Ishikawa (cell line): ENCODE results near the gene CTNNA3.

Experiments used
- CEBPB ChIP-seq: IDR thresholded peaks from 2 replicates; pipeline ENCODE4 v1.6.1; 2012
- CREB1 ChIP-seq: IDR thresholded peaks from 2 replicates; pipeline ENCODE4 v1.6.1; 2012; ENCODE audit warnings: low read depth
- EGR1 ChIP-seq: IDR thresholded peaks from 2 replicates; pipeline ENCODE4 v1.6.1; 2012
- EP300 ChIP-seq: IDR thresholded peaks from 2 replicates; pipeline ENCODE4 v1.6.1; 2012; ENCODE audit warnings: borderline replicate concordance
- FOXM1 ChIP-seq: IDR thresholded peaks from 2 replicates; pipeline ENCODE4 v1.6.1; 2012; ENCODE audit warnings: low read depth, borderline replicate concordance
- NFIC ChIP-seq: IDR thresholded peaks from 2 replicates; pipeline ENCODE4 v1.6.1; 2012
- RAD21 ChIP-seq: IDR thresholded peaks from 2 replicates; pipeline ENCODE4 v1.6.1; 2012; ENCODE audit warnings: low read depth
- REST ChIP-seq: IDR thresholded peaks from 2 replicates; pipeline ENCODE4 v1.6.1; 2012; ENCODE audit warnings: low read depth, mild to moderate bottlenecking
- TAF1 ChIP-seq: IDR thresholded peaks from 2 replicates; pipeline ENCODE4 v1.6.1; 2012; ENCODE audit warnings: low read depth, mild to moderate bottlenecking
- TCF12 ChIP-seq: IDR thresholded peaks from 2 replicates; pipeline ENCODE4 v1.6.1; 2012; ENCODE audit warnings: low read depth
- TEAD4 ChIP-seq: IDR thresholded peaks from 2 replicates; pipeline ENCODE4 v1.6.1; 2012
- YY1 ChIP-seq: IDR thresholded peaks from 2 replicates; pipeline ENCODE4 v1.6.1; 2012; ENCODE audit warnings: low read depth
- ZBTB7A ChIP-seq: IDR thresholded peaks from 2 replicates; pipeline ENCODE4 v1.6.1; 2012; ENCODE audit warnings: low read depth
- TF ChIP-seq, protein P1 (sequence below): IDR thresholded peaks from 2 replicates; pipeline ENCODE4 v1.6.1; 2012
- TF ChIP-seq, protein P2 (sequence below): IDR thresholded peaks from 2 replicates; pipeline ENCODE4 v1.6.1; 2012

Gene CTNNA3

DNA sequence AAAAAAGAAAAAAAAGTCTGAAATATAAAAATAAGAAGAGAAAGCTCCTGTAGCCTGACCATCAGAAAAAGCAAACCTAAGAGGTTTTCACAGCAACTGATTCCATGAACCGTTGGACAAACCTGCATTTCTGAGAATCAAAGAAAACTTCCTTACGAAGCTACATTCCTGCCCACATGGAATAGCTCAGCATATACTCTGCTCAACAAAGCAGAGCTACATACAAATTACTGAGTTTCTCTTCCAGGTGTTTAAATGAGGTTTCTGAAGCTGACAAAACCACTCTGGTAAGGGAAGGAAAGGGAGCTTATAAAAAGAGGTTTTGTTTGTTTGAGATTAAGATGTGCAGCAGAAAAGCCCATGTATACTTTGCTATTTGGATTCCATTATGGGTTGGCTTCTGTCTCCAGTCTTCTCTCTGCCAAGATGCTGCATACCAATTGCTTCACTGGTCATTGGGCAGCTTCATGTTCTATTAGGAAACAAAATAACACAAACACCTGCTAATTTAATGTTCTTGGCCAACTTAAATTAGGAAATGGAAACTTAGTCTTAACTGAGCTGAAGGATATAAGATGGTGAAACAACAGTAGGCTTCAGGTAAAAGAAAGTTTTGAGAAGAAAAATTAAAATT is 456.0 kb downstream of the CTNNA3 start:
- TF ChIP-seq CEBPB = no peak
- TF ChIP-seq ZBTB7A = no peak
- TF ChIP-seq EGR1 = no peak
- TF ChIP-seq YY1 = no peak
- TF ChIP-seq TAF1 = no peak
- no peak for TF ChIP-seq RAD21
- TF ChIP-seq EP300 = no peak
- no peak for TF ChIP-seq FOXM1
- TF ChIP-seq REST = no peak
- TF ChIP-seq, protein P1, sequence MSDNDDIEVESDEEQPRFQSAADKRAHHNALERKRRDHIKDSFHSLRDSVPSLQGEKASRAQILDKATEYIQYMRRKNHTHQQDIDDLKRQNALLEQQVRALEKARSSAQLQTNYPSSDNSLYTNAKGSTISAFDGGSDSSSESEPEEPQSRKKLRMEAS = no peak
- no peak for TF ChIP-seq NFIC
- TF ChIP-seq, protein P2, sequence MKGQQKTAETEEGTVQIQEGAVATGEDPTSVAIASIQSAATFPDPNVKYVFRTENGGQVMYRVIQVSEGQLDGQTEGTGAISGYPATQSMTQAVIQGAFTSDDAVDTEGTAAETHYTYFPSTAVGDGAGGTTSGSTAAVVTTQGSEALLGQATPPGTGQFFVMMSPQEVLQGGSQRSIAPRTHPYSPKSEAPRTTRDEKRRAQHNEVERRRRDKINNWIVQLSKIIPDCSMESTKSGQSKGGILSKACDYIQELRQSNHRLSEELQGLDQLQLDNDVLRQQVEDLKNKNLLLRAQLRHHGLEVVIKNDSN = no peak
- TF ChIP-seq TCF12 = no peak

DNA sequence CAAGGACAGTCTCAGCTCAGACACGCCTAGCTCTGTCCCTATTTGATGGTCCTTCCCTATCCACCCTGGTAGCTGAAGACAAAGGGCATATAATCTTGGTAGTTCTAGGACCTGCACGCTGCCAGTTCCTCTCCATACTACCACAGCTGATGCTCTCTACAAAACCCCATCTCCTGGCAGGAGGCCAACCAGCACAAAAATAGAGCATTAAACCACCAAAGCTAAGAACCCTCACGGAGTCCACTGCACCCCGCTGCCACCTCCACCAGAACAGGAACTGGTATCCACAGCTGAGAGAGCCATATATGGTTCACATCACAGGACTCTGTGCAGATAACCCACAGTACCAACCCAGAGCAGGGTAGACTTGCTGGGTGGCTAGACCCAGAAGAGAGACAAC is 470.8 kb downstream of the CTNNA3 start:
- no peak for TF ChIP-seq CEBPB
- TF ChIP-seq TCF12 = no peak
- TF ChIP-seq TAF1 = no peak
- TF ChIP-seq, protein P2 = no peak
- no peak for TF ChIP-seq ZBTB7A
- TF ChIP-seq, protein P1 = no peak
- no peak for TF ChIP-seq RAD21
- no peak for TF ChIP-seq TEAD4
- no peak for TF ChIP-seq EGR1
- no peak for TF ChIP-seq YY1
- no peak for TF ChIP-seq REST
- no peak for TF ChIP-seq NFIC
- TF ChIP-seq CREB1 = no peak
- TF ChIP-seq EP300 = no peak
- TF ChIP-seq FOXM1 = no peak

DNA sequence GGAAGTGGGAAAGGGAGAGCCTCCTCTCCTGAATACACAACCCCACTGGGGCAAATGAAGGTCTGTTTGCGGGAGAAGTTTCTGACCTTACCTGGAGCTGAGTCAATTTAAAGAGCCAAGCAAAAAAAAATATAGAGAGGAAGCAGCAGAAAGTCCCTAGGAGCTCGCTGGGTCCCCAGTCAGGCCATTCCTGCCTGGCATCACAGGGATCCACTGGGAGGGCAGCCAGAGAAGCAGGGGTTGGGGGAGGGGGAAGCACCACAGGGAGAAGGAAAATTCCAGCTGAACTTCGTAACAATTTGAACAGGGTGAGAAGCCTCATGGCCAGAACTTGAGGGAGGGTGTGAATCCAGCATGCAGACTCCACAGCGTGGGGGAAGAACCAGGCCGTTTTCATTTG is 471.4 kb downstream of the CTNNA3 start:
- TF ChIP-seq EP300 = no peak
- TF ChIP-seq, protein P1 = no peak
- TF ChIP-seq YY1 = no peak
- no peak for TF ChIP-seq TAF1
- TF ChIP-seq REST = no peak
- no peak for TF ChIP-seq FOXM1
- TF ChIP-seq RAD21 = no peak
- no peak for TF ChIP-seq ZBTB7A
- no peak for TF ChIP-seq EGR1
- no peak for TF ChIP-seq CEBPB
- no peak for TF ChIP-seq TCF12
- TF ChIP-seq, protein P2 = no peak
- TF ChIP-seq TEAD4 = no peak
- TF ChIP-seq CREB1 = no peak
- TF ChIP-seq NFIC = no peak

DNA sequence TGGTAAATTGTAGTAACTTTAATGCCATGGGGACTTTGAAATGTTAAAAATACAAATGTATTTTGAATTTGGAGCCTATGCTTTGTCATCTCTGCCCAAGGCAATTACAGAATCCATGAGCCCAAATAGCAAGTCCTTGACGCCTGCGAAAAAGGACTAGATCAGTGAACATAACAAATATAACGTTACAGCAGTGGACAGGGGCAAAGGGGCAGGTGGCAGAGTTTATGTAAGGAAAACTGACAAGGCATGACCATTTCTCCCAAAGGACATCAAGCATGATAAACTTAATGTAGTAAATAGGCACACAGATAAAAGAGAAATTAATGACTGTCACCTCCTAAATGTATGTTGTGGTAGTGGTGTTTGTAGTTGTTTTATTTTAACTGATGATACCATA is 473.1 kb downstream of the CTNNA3 start:
- TF ChIP-seq REST (no peak), RAD21 (no peak), YY1 (no peak), TAF1 (no peak), TEAD4 (no peak), EP300 (no peak), FOXM1 (no peak), ZBTB7A (no peak), NFIC (no peak), CREB1 (no peak)
- TF ChIP-seq, protein P1 = no peak
